ENCODE measurements around the gene NUDC.

Gene NUDC

GRCh38 chr1:26951821-26952497, 30.4 kb downstream of the NUDC start:
- TF ChIP-seq CTCF (IDR thresholded peaks at IDR 0.05; ENCODE audit: low read depth, low read length) = no peak
- H3K4me3 ChIP-seq (ENCODE audit: low read depth, low read length) = no peak overlapping the region

- no peak for TF ChIP-seq CTCF (IDR thresholded peaks at IDR 0.05; ENCODE audit: low read depth, low read length)
- H3K4me3 ChIP-seq (ENCODE audit: low read depth, low read length) = no peak overlapping the region
Measured at GRCh38 chr1:26953374-26953773, 31.8 kb downstream of the NUDC start.

GRCh38 chr1:26956321-26956720, 34.8 kb downstream of the NUDC start:
- TF ChIP-seq CTCF (IDR thresholded peaks at IDR 0.05; ENCODE audit: low read depth, low read length) = no peak
- no peak overlapping the region for H3K4me3 ChIP-seq (ENCODE audit: low read depth, low read length)

GRCh38 chr1:26957306-26957705, 35.8 kb downstream of the NUDC start:
- H3K4me3 ChIP-seq (ENCODE audit: low read depth, low read length) = no peak overlapping the region
- TF ChIP-seq CTCF (IDR thresholded peaks at IDR 0.05; ENCODE audit: low read depth, low read length) = no peak

- no peak overlapping the region for H3K4me3 ChIP-seq (ENCODE audit: low read depth, low read length)
- no peak for TF ChIP-seq CTCF (IDR thresholded peaks at IDR 0.05; ENCODE audit: low read depth, low read length)
Measured at GRCh38 chr1:26959270-26959669, 37.7 kb downstream of the NUDC start.

- peak within 1 kb of the TSS; percentile 18 for H3K4me3 ChIP-seq (ENCODE audit: low read depth, low read length)
- TF ChIP-seq CTCF (IDR thresholded peaks at IDR 0.05; ENCODE audit: low read depth, low read length) = no peak
Measured at GRCh38 chr1:26959722-26960624, 38.4 kb downstream of the NUDC start, which contains the start of gene KDF1. KDF1 (minus strand) TSS chr1:26960468; CDS start chr1:26952380, 8,088 bp downstream.

- no peak overlapping the region for H3K4me3 ChIP-seq (ENCODE audit: low read depth, low read length)
- no peak for TF ChIP-seq CTCF (IDR thresholded peaks at IDR 0.05; ENCODE audit: low read depth, low read length)
Measured at GRCh38 chr1:26960625-26960966, 39.1 kb downstream of the NUDC start.
